K562 (cell line): ENCODE measurements around the gene RNF123. TPM values are rescaled to one million over a fixed set of nuclear protein-coding genes. Genes with fewer than 3 reads are reported as not detected.

ENCODE experiments used
- ATAC-seq: fragments of 200-7000 bp; cut with Tn5 transposase; 3 replicates; pipeline ENCODE4 v1.9.1; 2020; ENCODE audit warnings: moderate library complexity
- BruUV-seq: library from RNA; stranded (reverse); fragments of 400-500 nt; replicated peaks from 2 replicates; lab custom pipeline; 2021; lab: Mats Ljungman, UMichigan
- CTCF ChIA-PET: fragments of 300-600 bp; formaldehyde crosslinking; extraction: SDS; loops from one replicate; lab custom pipeline; 2021; ENCODE audit warnings: low intra/inter-chr PET ratio; lab: Yijun Ruan, JAX
- POLR2A ChIA-PET: fragments of 300-600, 350-650 bp; sonication (Branson Sonifier 250); formaldehyde crosslinking; extraction: SDS; loops from one replicate; lab custom pipeline; 2021; ENCODE audit warnings: antibody characterized with exemption, inconsistent platforms; lab: Yijun Ruan, JAX
- DNase-seq, 4 experiments: peaks; one replicate each; pipeline versions ENCODE4 v3.0.0 to v3.0.0-alpha.2; 2011 to 2018; ENCODE audit warnings: low spot score in 3 of 4, mixed read lengths in 3 of 4; ENCODE audit errors: extremely low read depth in 1 of 4
- FAIRE-seq: peaks from 2 replicates; lab custom pipeline; 2011; peaks lifted over from hg19 to GRCh38; lab: Jason Lieb, UNC
- H2AFZ ChIP-seq: 2 replicates; pipeline ENCODE4 v1.6.0; 2011; ENCODE audit warnings: low read depth, low read length, control low read depth, inconsistent platforms
- H3K27ac ChIP-seq: fragments of 200-600 bp; 3 replicates; pipeline ENCODE4 v1.8.0; 2011; ENCODE audit warnings: low read depth, mild to moderate bottlenecking, control low read depth, inconsistent platforms, low read length, moderate library complexity, mixed read lengths; ENCODE audit errors: extremely low read depth
- H3K27me3 ChIP-seq, 2 experiments: fragments of 300-600 bp in 1 of 2; 2 replicates in 1 of 2; 3 replicates in 1 of 2; pipeline versions ENCODE4 v1.6.0 to v1.8.0; 2011; ENCODE audit warnings: inconsistent platforms in 2 of 2, low read length in 2 of 2, mild to moderate bottlenecking in 1 of 2, mixed read lengths in 1 of 2, moderate library complexity in 1 of 2; ENCODE audit not compliant: control insufficient read depth in 2 of 2, insufficient read depth in 2 of 2
- H3K36me3 ChIP-seq: fragments of 300-600 bp; 3 replicates; pipeline ENCODE4 v1.8.0; 2011; ENCODE audit warnings: mild to moderate bottlenecking, low read length, inconsistent platforms; ENCODE audit not compliant: control insufficient read depth, insufficient read depth
- H3K4me1 ChIP-seq, 2 experiments: fragments of 200-600 bp in 1 of 2; replicated peaks in 1 of 2; 2 replicates in 1 of 2; 3 replicates in 1 of 2; pipeline versions ENCODE4 v1.5.1 to v1.8.0; 2011; ENCODE audit warnings: inconsistent platforms in 2 of 2, low read length in 2 of 2, mild to moderate bottlenecking in 1 of 2, mixed read lengths in 1 of 2, moderate library complexity in 1 of 2; ENCODE audit not compliant: control insufficient read depth in 2 of 2, insufficient read depth in 2 of 2
- H3K4me2 ChIP-seq: 2 replicates; pipeline ENCODE4 v1.6.1; 2011; ENCODE audit warnings: low read length, control low read depth, inconsistent platforms, mixed read lengths; ENCODE audit not compliant: insufficient read depth
- H3K4me3 ChIP-seq: fragments of 200-600 bp; sonication (generic), shearing (Covaris generic); 2 replicates; pipeline ENCODE4 v1.5.1; 2016; ENCODE audit warnings: control low read depth, inconsistent platforms
- H3K79me2 ChIP-seq: fragments of 200-600 bp; 3 replicates; pipeline ENCODE4 v1.8.0; 2011; ENCODE audit warnings: low read length, inconsistent platforms; ENCODE audit not compliant: control insufficient read depth, insufficient read depth
- H3K9ac ChIP-seq, 2 experiments: 2 replicates each; pipeline versions ENCODE4 v1.6.0 to v1.6.1; 2011; ENCODE audit warnings: low read depth in 2 of 2, low read length in 2 of 2, control low read depth in 1 of 2, inconsistent platforms in 1 of 2, mild to moderate bottlenecking in 1 of 2, mixed read lengths in 1 of 2; ENCODE audit not compliant: insufficient read depth in 1 of 2
- H3K9me1 ChIP-seq: one replicate; pipeline ENCODE4 v1.6.0; 2011; ENCODE audit warnings: inconsistent platforms, mild to moderate bottlenecking, low read length, moderate library complexity; ENCODE audit not compliant: control insufficient read depth, insufficient read depth
- H3K9me3 ChIP-seq: replicated peaks from 2 replicates; pipeline ENCODE4 v1.5.1; 2011; ENCODE audit warnings: low read depth, low read length, inconsistent platforms; ENCODE audit not compliant: control insufficient read depth, insufficient read depth
- H4K20me1 ChIP-seq: replicated peaks from 2 replicates; pipeline ENCODE4 v1.6.1; 2011; ENCODE audit warnings: low read length, inconsistent platforms, mixed read lengths; ENCODE audit not compliant: control insufficient read depth, insufficient read depth
- CBX8 ChIP-seq: fragments of 200-600 bp; sonication (generic); IDR thresholded peaks from 2 replicates; pipeline ENCODE4 v1.6.1; 2012; ENCODE audit warnings: borderline replicate concordance, mixed run types, low read depth, mild to moderate bottlenecking, moderate library complexity, mixed read lengths, low read length, control low read depth, inconsistent platforms; ENCODE audit not compliant: poor library complexity, severe bottlenecking; ENCODE audit errors: extremely low read depth
- FOXP1 ChIP-seq: sonication (generic); formaldehyde crosslinking; IDR thresholded peaks from 2 replicates; pipeline ENCODE4 v1.8.0; 2022; ENCODE audit warnings: mild to moderate bottlenecking, missing genetic modification reagents
- HDAC8 ChIP-seq: fragments of 450-650 bp; IDR thresholded peaks from 2 replicates; pipeline ENCODE4 v1.6.1; 2016; ENCODE audit warnings: mild to moderate bottlenecking, missing genetic modification characterization, moderate library complexity, missing compliant biosample characterization
- JUND ChIP-seq, 2 experiments: IDR thresholded peaks; 2 replicates in 1 of 2; 3 replicates in 1 of 2; pipeline ENCODE4 v1.6.1; 2011; ENCODE audit warnings: borderline replicate concordance in 2 of 2, low read depth in 2 of 2, low read length in 2 of 2, improper control_type of control experiment in 1 of 2, missing biosample characterization in 1 of 2, missing genetic modification characterization in 1 of 2, missing genetic modification reagents in 1 of 2
- MXI1 ChIP-seq: IDR thresholded peaks from 2 replicates; pipeline ENCODE4 v1.6.1; 2011; ENCODE audit warnings: low read depth, mild to moderate bottlenecking, improper control_type of control experiment, low read length
- OTX1 ChIP-seq: fragments of 450-650 bp; formaldehyde crosslinking; IDR thresholded peaks from 2 replicates; pipeline ENCODE4 v1.4.0; 2022; ENCODE audit warnings: mild to moderate bottlenecking
- RAD21 ChIP-seq, 2 experiments: fragments of 250-450 bp in 1 of 2; fragments of 450-650 bp in 1 of 2; sonication (Bioruptor Pico) in 1 of 2; formaldehyde crosslinking in 1 of 2; IDR thresholded peaks in 1 of 2; conservative IDR thresholded peaks in 1 of 2; 2 replicates each; pipeline versions ENCODE4 v1.4.0 to v1.8.0; 2020 to 2022; ENCODE audit warnings: mild to moderate bottlenecking in 2 of 2, moderate library complexity in 1 of 2
- STAG1 ChIP-seq: sonication (generic); formaldehyde crosslinking; IDR thresholded peaks from 2 replicates; pipeline ENCODE4 v1.5.0; 2020; ENCODE audit warnings: missing genetic modification reagents, borderline replicate concordance
- TRIM24 ChIP-seq, 2 experiments: fragments of 450-650 bp; IDR thresholded peaks; 2 replicates each; pipeline ENCODE4 v1.6.1; 2016
- ZC3H11A ChIP-seq: IDR thresholded peaks from 2 replicates; pipeline ENCODE4 v1.6.1; 2012; ENCODE audit warnings: low read depth, low read length, improper control_type of control experiment
- ZNF274 ChIP-seq: IDR thresholded peaks from 2 replicates; pipeline ENCODE4 v1.6.1; 2011; ENCODE audit warnings: low read depth, mild to moderate bottlenecking, low read length, moderate library complexity, borderline replicate concordance
- ZNF449 ChIP-seq: fragments of 250-450 bp; sonication (Bioruptor Pico); IDR thresholded peaks from 2 replicates; pipeline ENCODE4 v1.8.0; 2022; ENCODE audit warnings: moderate library complexity, mild to moderate bottlenecking, inconsistent platforms
- ZNF695 ChIP-seq: fragments of 450-650 bp; formaldehyde crosslinking; IDR thresholded peaks from 2 replicates; pipeline ENCODE4 v1.4.0; 2020; ENCODE audit warnings: mild to moderate bottlenecking, moderate library complexity
- WGBS: fragments of 100-300 bp; shearing (Covaris generic); methylation state at CpG from one replicate; pipeline ENCODE4 v1.1.6; 2016; ENCODE audit warnings: low coverage, mixed read lengths; ENCODE audit not compliant: insufficient coverage; ENCODE audit errors: missing lambda C conversion rate; 5-methylcytosine and 5-hydroxymethylcytosine counted together
- in situ Hi-C: fragments of 300-500 bp; cut with MboI; formaldehyde crosslinking; loops from 4 replicates; pipeline ENCODE4 v1.15.0; 2018; ENCODE audit warnings: inconsistent platforms, mixed read lengths
- intact Hi-C: fragments of 100-400 bp; cut with micrococcal nuclease; formaldehyde crosslinking; loops from 2 replicates; pipeline ENCODE4 v1.14.2; 2022
- polyA plus RNA-seq, 8 experiments: library from polyadenylated mRNA; depleted of rRNA in 4 of 8; stranded (reverse) in 5 of 8; unstranded in 3 of 8; fragments of >200 nt; fragmentation: Nextera tagmentation in 2 of 8; fragmentation: Illumina TruSeq in 1 of 8; extraction: Ambion mirVana in 2 of 8; extraction: Trizol in 1 of 8; gene quantifications; 2 replicates each; pipeline versions ENCODE4 v1.2.1 to v1.2.3, GENCODE V29; 2011 to 2014; ENCODE audit warnings: inconsistent platforms in 1 of 8, missing spikeins in 1 of 8
- total RNA-seq, 7 experiments: library from RNA; depleted of rRNA in 6 of 7; stranded (reverse); fragments of >200 nt in 6 of 7; fragmentation: Illumina TruSeq in 2 of 7; extraction: Trizol in 2 of 7; gene quantifications; 2 replicates each; pipeline versions ENCODE4 v1.2.1 to v1.2.3, GENCODE V29; 2011 to 2021; ENCODE audit warnings: low replicate concordance in 1 of 7

The RNF123 gene
- total and polyA plus RNA-seq, 9 of the 15 experiments (the other 6 are each of a cell fraction or from before 2014, with no cell fraction given), result 8.7 to 53.1 (median 17.5) TPM

- DNase-seq, result no peak
- no peaks in the 10 kb centered on the region for H3K4me1 ChIP-seq
- no peaks in the 10 kb centered on the region for H3K9me3 ChIP-seq
- no peak overlapping the region for H3K4me2 ChIP-seq
- peaks cover 36% of the 10 kb centered on the region for H3K79me2 ChIP-seq
- peaks cover 34% of the 10 kb centered on the region for H3K36me3 ChIP-seq
- ChIA-PET POLR2A (no interaction called here), CTCF (no interaction called here)
- no peaks in the 10 kb centered on the region for H4K20me1 ChIP-seq
- no peak for FAIRE-seq
- no peak overlapping the region for H3K9ac ChIP-seq
- in situ Hi-C loops, result no loop called here
- no peaks in the 10 kb centered on the region for H3K9me1 ChIP-seq
- BruUV-seq, result no TSS peak
- ATAC-seq, result no peak
- intact Hi-C loops, result no loop called here
- WGBS, result 70% methylated on average over 1 of the region's 4 CpGs
- H3K4me3 ChIP-seq, result no peak overlapping the region
- H3K27me3 ChIP-seq, result no peaks in the 10 kb centered on the region
- H3K27ac ChIP-seq, result no peak overlapping the region
- no peak overlapping the region for H2AFZ ChIP-seq
- TF ChIP-seq ZNF695 (CRISPR knock-in tag), result no peak
- TF ChIP-seq ZNF449 (CRISPR knock-in tag), result no peak
- no peak for TF ChIP-seq JUND (IDR thresholded peaks at IDR 0.05; ENCODE audit: borderline replicate concordance, low read depth, low read length)
- no peak for TF ChIP-seq JUND (tag; IDR thresholded peaks at IDR 0.05; ENCODE audit: borderline replicate concordance, low read depth, low read length)
- no peak for TF ChIP-seq OTX1
- no peak for TF ChIP-seq CBX8
- TF ChIP-seq ZC3H11A, result no peak
- no peak for TF ChIP-seq RAD21 (CRISPR knock-in tag; conservative IDR thresholded peaks at IDR 0.05 in 1 of 2, IDR thresholded peaks at IDR 0.05 in 1 of 2)
- TF ChIP-seq STAG1 (CRISPR knock-in tag), result no peak
- TF ChIP-seq MXI1, result no peak
- no peak for TF ChIP-seq TRIM24 (IDR thresholded peaks at IDR 0.05)
- no peak for TF ChIP-seq FOXP1 (CRISPR knock-in tag)
- TF ChIP-seq HDAC8, result no peak
- no peak for TF ChIP-seq ZNF274
These were observed 60.7 kb downstream of the RNF123 start for GRCh38 chr3:49750056-49750455.
